SK-N-SH (cell line): ENCODE measurements around the gene TAP1. TPM values are rescaled to one million over a fixed set of nuclear protein-coding genes. Genes with fewer than 3 reads are reported as not detected.
A peak's percentile ranks its signal among the peaks of the same experiment; 100 is the strongest.

Experiments
- CTCF ChIA-PET: fragments of 300-600, 350-600 bp; formaldehyde crosslinking; extraction: SDS; loops from one replicate; lab custom pipeline; 2021; lab: Yijun Ruan, JAX
- POLR2A ChIA-PET: fragments of 350-600 bp; sonication (Branson Sonifier 250); formaldehyde crosslinking; extraction: SDS; loops from one replicate; lab custom pipeline; 2020; ENCODE audit warnings: antibody characterized with exemption, inconsistent platforms; lab: Yijun Ruan, JAX
- DNase-seq: peaks from one replicate; pipeline ENCODE4 v3.0.0; 2012
- H2AFZ ChIP-seq: fragments of 200-600 bp; sonication (generic); 2 replicates; pipeline ENCODE4 v1.8.1; 2016; ENCODE audit warnings: antibody characterized with exemption, mild to moderate bottlenecking, low read depth
- H3F3A ChIP-seq: fragments of 200-600 bp; sonication (generic); replicated peaks from 2 replicates; pipeline ENCODE3; 2016; ENCODE audit warnings: antibody characterized with exemption, mild to moderate bottlenecking; ENCODE audit not compliant: insufficient read depth
- H3K27ac ChIP-seq, 2 experiments: fragments of 200-500 bp in 1 of 2; fragments of 200-600 bp in 1 of 2; sonication (Bioruptor generic) in 1 of 2; sonication (generic), shearing (Covaris generic) in 1 of 2; 2 replicates each; pipeline versions ENCODE4 v1.5.1 to v1.6.1; 2014 to 2016; ENCODE audit warnings: low read depth in 2 of 2, inconsistent platforms in 1 of 2, low read length in 1 of 2, mild to moderate bottlenecking in 1 of 2, mixed read lengths in 1 of 2
- H3K27me3 ChIP-seq: fragments of 200-600 bp; sonication (generic), shearing (Covaris generic); 2 replicates; pipeline ENCODE4 v1.6.1; 2016; ENCODE audit warnings: mixed run types; ENCODE audit not compliant: insufficient read depth
- H3K36me3 ChIP-seq, 2 experiments: fragments of 200-500 bp in 1 of 2; fragments of 200-600 bp in 1 of 2; sonication (Bioruptor generic) in 1 of 2; sonication (generic) in 1 of 2; replicated peaks in 1 of 2; 2 replicates each; pipeline versions ENCODE3 to v1.5.1; 2014 to 2016; ENCODE audit warnings: low read length in 1 of 2, mild to moderate bottlenecking in 1 of 2; ENCODE audit not compliant: insufficient read depth in 2 of 2, control insufficient read depth in 1 of 2
- H3K4me1 ChIP-seq, 2 experiments: fragments of 200-500 bp in 1 of 2; fragments of 200-600 bp in 1 of 2; sonication (Bioruptor generic) in 1 of 2; sonication (generic), shearing (Covaris generic) in 1 of 2; 2 replicates each; pipeline versions ENCODE4 v1.5.1 to v1.6.1; 2014 to 2016; ENCODE audit warnings: low read depth in 1 of 2, low read length in 1 of 2, mixed run types in 1 of 2; ENCODE audit not compliant: insufficient read depth in 2 of 2, control insufficient read depth in 1 of 2
- H3K4me2 ChIP-seq: fragments of 200-600 bp; sonication (generic), shearing (Covaris generic); 2 replicates; pipeline ENCODE4 v1.6.1; 2017; ENCODE audit warnings: mixed run types
- H3K4me3 ChIP-seq, 2 experiments: fragments of 200-500 bp in 1 of 2; fragments of 200-600 bp in 1 of 2; sonication (Bioruptor generic) in 1 of 2; sonication (generic), shearing (Covaris generic) in 1 of 2; 2 replicates each; pipeline versions ENCODE4 v1.5.1 to v1.8.1; 2014 to 2016; ENCODE audit warnings: low read depth in 2 of 2, inconsistent platforms in 1 of 2, low read length in 1 of 2, mild to moderate bottlenecking in 1 of 2, mixed read lengths in 1 of 2, moderate library complexity in 1 of 2
- H3K79me2 ChIP-seq: fragments of 200-600 bp; sonication (generic); 2 replicates; pipeline ENCODE4 v1.8.1; 2017; ENCODE audit warnings: mild to moderate bottlenecking; ENCODE audit not compliant: insufficient read depth
- H3K9ac ChIP-seq: fragments of 200-600 bp; sonication (generic); 2 replicates; pipeline ENCODE4 v1.6.1; 2017; ENCODE audit warnings: mixed run types
- H3K9me2 ChIP-seq: fragments of 200-600 bp; sonication (generic); 2 replicates; pipeline ENCODE4 v1.6.1; 2017; ENCODE audit warnings: mixed run types
- H3K9me3 ChIP-seq: fragments of 200-600 bp; sonication (generic); 2 replicates; pipeline ENCODE4 v1.6.1; 2017; ENCODE audit warnings: mixed run types, mild to moderate bottlenecking, moderate library complexity
- H4K20me1 ChIP-seq: fragments of 200-600 bp; sonication (generic); 2 replicates; pipeline ENCODE4 v1.6.1; 2017; ENCODE audit warnings: mild to moderate bottlenecking, mixed run types; ENCODE audit not compliant: insufficient read depth
- FOXJ3 ChIP-seq: sonication (generic); formaldehyde crosslinking; IDR thresholded peaks from 2 replicates; pipeline ENCODE4 v1.5.1; 2020; ENCODE audit warnings: mild to moderate bottlenecking, missing genetic modification reagents
- NRF1 ChIP-seq: IDR thresholded peaks from 2 replicates; pipeline ENCODE4 v1.6.1; 2012; ENCODE audit warnings: low read depth, mild to moderate bottlenecking, low read length
- POLR2AphosphoS5 ChIP-seq: IDR thresholded peaks from 2 replicates; pipeline ENCODE4 v1.6.1; 2012; ENCODE audit warnings: low read depth, low read length
- REST ChIP-seq: IDR thresholded peaks from 2 replicates; pipeline ENCODE4 v1.6.1; 2012; ENCODE audit warnings: mild to moderate bottlenecking, low read depth, low read length, moderate library complexity
- SMC3 ChIP-seq: IDR thresholded peaks from 2 replicates; pipeline ENCODE4 v1.6.1; 2012; ENCODE audit warnings: low read depth, low read length, improper control_type of control experiment
- YY1 ChIP-seq: IDR thresholded peaks from 2 replicates; pipeline ENCODE4 v1.4.0; 2012; ENCODE audit warnings: low read depth, mild to moderate bottlenecking
- ZBTB33 ChIP-seq: IDR thresholded peaks from 2 replicates; pipeline ENCODE4 v1.4.0; 2012; ENCODE audit warnings: low read depth, borderline replicate concordance
- WGBS: methylation state at CpG from one replicate; pipeline ENCODE4 v1.1.6; 2017; ENCODE audit warnings: low lambda C conversion rate; 5-methylcytosine and 5-hydroxymethylcytosine counted together
- polyA plus RNA-seq, 3 experiments: library from polyadenylated mRNA; depleted of rRNA; stranded (reverse); fragments of >200 nt; gene quantifications; 2 replicates each; pipeline ENCODE4 v1.2.3, GENCODE V29; 2012

Gene TAP1
- polyA plus RNA-seq, 1 of the 3 experiments (the other 2 are of a cell fraction), result 31.1 TPM

- CTCF ChIA-PET, result interaction anchor here (0.8 to 8.3 kb wide), 11 partner anchors 8 to 129 kb away, joined by 3 to 137 read pairs (median 4); partner anchors contain the start of genes PSMB8 and TAP2
- H4K20me1 ChIP-seq, result no peaks in the 10 kb centered on the region
- WGBS, result 76% methylated on average over 8 of the region's 8 CpGs
- TF ChIP-seq SMC3 (no peak), FOXJ3 (CRISPR knock-in tag) (no peak), NRF1 (no peak)
- TF ChIP-seq, all 33 proteins: peak for 0
- Histone ChIP-seq H3K36me3 (peaks cover under 1 to 3% of the 10 kb centered on the region in 2 experiments), H3K4me3 (no peak overlapping the region), H3K9me3 (no peaks in the 10 kb centered on the region), H3K4me2 (no peak overlapping the region), H3K79me2 (peaks cover 4% of the 10 kb centered on the region; the same call in 1 of the 2 replicates), H3F3A (peaks cover 10% of the 10 kb centered on the region), H3K27me3 (no peaks in the 10 kb centered on the region), H3K9me2 (no peaks in the 10 kb centered on the region), H3K9ac (no peak overlapping the region), H2AFZ (no peak overlapping the region), H3K4me1 (peaks cover 0 to 14% of the 10 kb centered on the region in 2 experiments; a peak in 1 of 4 replicates), H3K27ac (no peak overlapping the region)
- DNase-seq, result no peak
- POLR2A ChIA-PET, result interaction anchor here (1.5 kb wide), 1 partner anchor 116 kb away, joined by 4 read pairs; no protein-coding TSS in a partner anchor
Measured at GRCh38 chr6:32855467-32856174, 2.1 kb upstream of the TAP1 start.

- H4K20me1 ChIP-seq, result no peaks in the 10 kb centered on the region
- peak overlapping the region; percentile 99 for H3K4me2 ChIP-seq
- DNase-seq, result peak; percentile 30
- peaks cover 0 to 14% of the 10 kb centered on the region in 2 experiments; a peak in 1 of 4 replicates for H3K4me1 ChIP-seq
- no peak for TF ChIP-seq POLR2AphosphoS5
- TF ChIP-seq YY1, result no peak
- TF ChIP-seq REST, result no peak
- TF ChIP-seq ZBTB33, result no peak
- peak overlapping the region; percentile 88 to 89 for H3K4me3 ChIP-seq
- ChIA-PET POLR2A (interaction anchor here (1.5 kb wide), 1 partner anchor 117 kb away, joined by 4 read pairs; no protein-coding TSS in a partner anchor), CTCF (interaction anchor here (1.1 to 8.3 kb wide), 11 partner anchors 9 to 130 kb away, joined by 3 to 137 read pairs (median 7); partner anchors contain the start of genes PSMB8 and TAP2)
- no peaks in the 10 kb centered on the region for H3K9me3 ChIP-seq
- no peaks in the 10 kb centered on the region for H3K27me3 ChIP-seq
- H3K27ac ChIP-seq, result peak overlapping the region in 1 of 2 experiments; percentile 90; a peak in 1 of 4 replicates
- peaks cover 8% of the 10 kb centered on the region for H3F3A ChIP-seq
- no peaks in the 10 kb centered on the region for H3K9me2 ChIP-seq
- H3K79me2 ChIP-seq, result peaks cover 4% of the 10 kb centered on the region; the same call in 1 of the 2 replicates
- peak overlapping the region; percentile 71 for H3K9ac ChIP-seq
- WGBS, result 24% methylated on average over 23 of the region's 24 CpGs
- H2AFZ ChIP-seq, result peak overlapping the region; percentile 86
- H3K36me3 ChIP-seq, result peaks cover 5 to 7% of the 10 kb centered on the region in 2 experiments
Measured at GRCh38 chr6:32854376-32855178, 1.1 kb upstream of the TAP1 start.
